Esophagus (tissue), 2 donors: Measurements from ENCODE around the gene GIPC3. TPM values are rescaled to one million over a fixed set of nuclear protein-coding genes. Genes with fewer than 3 reads are reported as not detected.

Experiments
- H3K27ac ChIP-seq, 2 donors: one replicate each; pipeline ENCODE4 v1.5.1; 2013; ENCODE audit warnings: low read depth in 2 of 2, mild to moderate bottlenecking in 2 of 2, inconsistent platforms in 1 of 2, low read length in 1 of 2, moderate library complexity in 1 of 2
- H3K27me3 ChIP-seq, 2 donors: one replicate each; pipeline ENCODE4 v1.6.1; 2013; ENCODE audit warnings: low read length in 2 of 2, control low read depth in 1 of 2, mild to moderate bottlenecking in 1 of 2; ENCODE audit not compliant: insufficient read depth in 2 of 2, control insufficient read depth in 1 of 2
- H3K36me3 ChIP-seq, 2 donors: one replicate each; pipeline ENCODE4 v1.6.1; 2013; ENCODE audit warnings: low read length in 1 of 2; ENCODE audit not compliant: control insufficient read depth in 2 of 2, insufficient read depth in 2 of 2
- H3K4me1 ChIP-seq, 2 donors: one replicate each; pipeline ENCODE4 v1.6.1; 2013; ENCODE audit warnings: low read length in 1 of 2; ENCODE audit not compliant: control insufficient read depth in 2 of 2, insufficient read depth in 2 of 2
- H3K4me3 ChIP-seq, 2 donors: one replicate each; pipeline ENCODE4 v1.5.1; 2013; ENCODE audit warnings: low read length in 2 of 2, mild to moderate bottlenecking in 2 of 2, low read depth in 1 of 2, moderate library complexity in 1 of 2
- H3K9me3 ChIP-seq, 2 donors: one replicate each; pipeline ENCODE4 v1.6.1; 2013; ENCODE audit warnings: mild to moderate bottlenecking in 2 of 2, low read depth in 1 of 2, low read length in 1 of 2, moderate library complexity in 1 of 2; ENCODE audit not compliant: control insufficient read depth in 2 of 2, insufficient read depth in 1 of 2
- WGBS, 2 donors: extraction: QIAGEN DNeasy Blood & Tissue Kit; methylation state at CpG; one replicate each; pipeline ENCODE4 v1.1.7; 2013; 5-methylcytosine and 5-hydroxymethylcytosine counted together
- polyA plus RNA-seq, 2 donors: library from polyadenylated mRNA; stranded (reverse); fragments of 200-250 nt; gene quantifications; one replicate each; pipeline ENCODE4 v1.2.3, GENCODE V29; 2013
- donor health status: healthy with polysubstance abuse.
- donor health status: Bipolar disorder and iron deficiency.

GIPC3 gene
- polyA plus RNA-seq, 2 donors, result 0.53 to 0.57 TPM

DNA sequence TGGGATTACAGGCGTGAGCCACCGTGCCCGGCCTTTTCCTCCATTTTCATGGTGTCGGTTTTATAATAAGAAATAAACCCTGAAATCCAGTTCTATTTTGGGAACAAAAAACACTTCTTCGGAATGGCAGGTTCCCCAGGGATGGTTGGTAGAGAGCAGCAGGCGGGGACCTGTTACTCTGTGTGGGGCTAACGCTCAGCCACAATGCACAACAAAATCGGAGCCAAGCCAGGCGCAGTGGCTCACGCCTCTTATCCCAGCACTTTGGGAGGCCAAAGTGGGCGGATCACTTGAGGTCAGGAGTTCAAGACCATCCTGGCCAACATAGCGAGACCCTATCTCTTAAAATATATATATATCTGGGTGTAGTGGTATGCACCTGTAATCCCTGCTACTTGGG lies 15.7 kb downstream of the GIPC3 start:
- 75 to 79% methylated on average over 12 of the region's 12 CpGs for WGBS, 2 donors
- Histone ChIP-seq H3K36me3 (no peaks in the 10 kb centered on the region), H3K4me1 (peaks cover 0 to 2% of the 10 kb centered on the region in 2 donors), H3K9me3 (no peaks in the 10 kb centered on the region), H3K4me3 (no peak overlapping the region), H3K27me3 (no peaks in the 10 kb centered on the region), H3K27ac (no peak overlapping the region)

DNA sequence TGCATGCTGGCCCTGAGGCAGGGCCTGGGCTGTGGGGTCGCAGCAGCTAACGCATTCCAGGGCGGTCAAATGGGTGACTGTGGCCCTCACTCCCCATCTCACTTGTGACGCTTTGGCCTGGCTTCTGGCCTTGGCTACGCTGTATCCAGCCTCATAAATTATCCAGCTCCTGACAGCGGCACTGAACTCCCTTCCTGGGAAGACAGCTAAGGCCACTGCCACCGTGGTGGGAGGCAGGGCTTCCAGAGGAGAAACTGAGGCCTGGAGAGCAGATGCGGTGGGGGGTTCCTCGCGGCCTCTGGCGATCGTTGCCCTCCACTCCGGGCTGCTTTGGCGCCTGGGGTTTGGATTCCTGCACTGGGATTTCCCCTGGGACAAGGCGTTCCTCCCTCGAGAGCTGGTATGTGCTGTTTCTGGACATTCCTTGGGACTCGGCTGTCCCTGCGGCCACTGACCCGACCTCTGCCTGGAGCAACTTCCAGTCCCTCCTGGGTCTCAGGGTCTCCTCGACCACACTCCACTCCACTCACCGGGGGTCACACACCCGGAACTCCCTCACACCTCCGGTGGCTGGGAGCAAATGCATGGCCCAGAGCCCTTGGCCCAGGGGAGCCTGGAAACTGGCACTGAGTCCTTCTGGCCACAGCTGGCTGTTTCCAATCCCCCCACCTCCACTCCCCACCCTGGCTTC lies 18.0 kb downstream of the GIPC3 start:
- Histone ChIP-seq H3K27ac (peak overlapping the region; percentile 25 to 35), H3K4me1 (peaks cover 5 to 6% of the 10 kb centered on the region in 2 donors), H3K4me3 (no peak overlapping the region), H3K36me3 (no peaks in the 10 kb centered on the region), H3K27me3 (no peaks in the 10 kb centered on the region), H3K9me3 (no peaks in the 10 kb centered on the region)
- 61% methylated on average over 23 of the region's 23 CpGs for WGBS, 2 donors

- 63 to 76% methylated on average over 24 to 27 of the region's 27 CpGs for WGBS, 2 donors
- no peaks in the 10 kb centered on the region for H3K9me3 ChIP-seq
- no peaks in the 10 kb centered on the region for H3K36me3 ChIP-seq
- no peaks in the 10 kb centered on the region for H3K27me3 ChIP-seq
- peaks cover 6 to 10% of the 10 kb centered on the region in 2 donors for H3K4me1 ChIP-seq
- H3K4me3 ChIP-seq, result no peak overlapping the region
- peak overlapping the region; percentile 21 to 27 for H3K27ac ChIP-seq
Measured at GRCh38 chr19:3604227-3604986, 19.1 kb downstream of the GIPC3 start.

DNA sequence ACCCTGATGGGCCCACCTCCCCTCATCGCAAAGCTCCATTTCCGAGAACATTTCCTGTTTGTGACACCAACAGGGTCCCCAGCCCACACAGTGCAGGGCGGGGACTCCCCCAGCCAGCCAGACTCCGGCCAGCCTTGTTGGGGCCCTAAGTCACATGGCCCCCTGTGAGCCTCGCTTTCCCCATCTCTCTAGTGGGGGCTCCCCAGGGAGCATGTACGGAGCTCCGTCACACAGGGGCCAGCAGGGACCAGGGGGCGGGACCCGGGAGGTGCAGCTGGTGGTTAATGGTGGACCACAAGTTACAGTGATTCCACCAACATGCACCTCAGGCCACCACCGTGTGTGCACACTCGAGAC lies 19.7 kb downstream of the GIPC3 start:
- Histone ChIP-seq H3K4me1 (peaks cover 6 to 10% of the 10 kb centered on the region in 2 donors), H3K27me3 (no peaks in the 10 kb centered on the region), H3K36me3 (no peaks in the 10 kb centered on the region), H3K9me3 (no peaks in the 10 kb centered on the region), H3K27ac (peak overlapping the region in 1 of 2 donors; percentile 21), H3K4me3 (no peak overlapping the region)
- WGBS, 2 donors, result 55 to 63% methylated on average over 11 of the region's 11 CpGs

- Histone ChIP-seq H3K27me3 (no peaks in the 10 kb centered on the region), H3K9me3 (no peaks in the 10 kb centered on the region), H3K4me1 (peaks cover 8 to 10% of the 10 kb centered on the region in 2 donors), H3K27ac (no peak overlapping the region), H3K36me3 (peaks cover 0 to 3% of the 10 kb centered on the region in 2 donors), H3K4me3 (no peak overlapping the region)
- WGBS, 2 donors, result 60 to 65% methylated on average over 3 of the region's 3 CpGs
Measured at GRCh38 chr19:3605361-3605760, 20.1 kb downstream of the GIPC3 start.

- WGBS, 2 donors, result 31 to 41% methylated on average over 5 of the region's 5 CpGs
Measured at GRCh38 chr19:3605770-3606169, 20.5 kb downstream of the GIPC3 start.

GRCh38 chr19:3606174-3606689 lies 21.0 kb downstream of the GIPC3 start:
- peak overlapping the region; percentile 57 to 68 for H3K27ac ChIP-seq
- peak overlapping the region; percentile 38 to 43 for H3K4me3 ChIP-seq
- peaks cover 0 to 7% of the 10 kb centered on the region in 2 donors for H3K36me3 ChIP-seq
- H3K9me3 ChIP-seq, result no peaks in the 10 kb centered on the region
- no peaks in the 10 kb centered on the region for H3K27me3 ChIP-seq
- WGBS, 2 donors, result 3 to 7% methylated on average over 35 of the region's 35 CpGs
- peaks cover 8 to 10% of the 10 kb centered on the region in 2 donors for H3K4me1 ChIP-seq

More at GRCh38 chr19:3605770-3606169, 20.5 kb downstream of the GIPC3 start:
- Histone ChIP-seq H3K4me3 (peak overlapping the region in 1 of 2 donors; percentile 38), H3K36me3 (peaks cover 0 to 3% of the 10 kb centered on the region in 2 donors), H3K27ac (no peak overlapping the region), H3K9me3 (no peaks in the 10 kb centered on the region), H3K4me1 (peaks cover 8 to 10% of the 10 kb centered on the region in 2 donors), H3K27me3 (no peaks in the 10 kb centered on the region)

DNA sequence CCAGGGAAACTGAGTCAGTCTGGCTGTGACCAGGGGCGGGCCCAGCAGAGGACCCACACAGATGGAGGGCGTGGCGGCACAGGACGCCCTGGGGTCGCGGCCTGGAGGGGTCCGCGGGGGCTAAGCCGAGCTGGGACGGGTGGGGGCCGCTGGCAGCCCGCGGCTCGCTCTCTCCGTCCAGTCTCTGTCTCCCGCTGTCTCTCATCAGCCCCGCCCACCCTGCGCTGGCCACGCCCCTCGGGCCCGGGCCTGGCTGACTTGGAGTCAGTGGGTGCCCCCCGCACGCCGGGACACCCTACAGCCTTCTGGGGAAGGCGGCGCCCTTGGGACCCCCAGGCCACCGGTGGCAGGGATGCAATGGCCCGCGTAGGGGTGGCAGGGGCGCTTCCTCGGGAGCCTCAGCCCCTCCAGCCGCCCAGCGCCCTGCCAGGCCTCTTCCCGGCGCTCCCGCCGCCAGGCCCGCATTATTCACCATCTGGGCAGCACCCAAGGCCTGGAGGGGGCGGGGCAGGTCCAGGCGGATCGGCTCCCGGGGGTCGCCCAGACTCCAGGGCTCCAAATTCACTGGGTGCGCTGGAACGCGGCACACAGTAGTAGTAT lies 21.5 kb downstream of the GIPC3 start, which contains the start of gene TBXA2R:
TBXA2R (minus strand) TSS at position 186 of the 600 bp plus-strand sequence. CDS start 6,241 bp downstream, outside the sequence.
- WGBS, 2 donors, result 4% methylated on average over 46 of the region's 46 CpGs
- H3K4me1 ChIP-seq, result peaks cover 8 to 10% of the 10 kb centered on the region in 2 donors
- no peaks in the 10 kb centered on the region for H3K27me3 ChIP-seq
- H3K36me3 ChIP-seq, result peaks cover 0 to 12% of the 10 kb centered on the region in 2 donors
- H3K9me3 ChIP-seq, result no peaks in the 10 kb centered on the region
- H3K4me3 ChIP-seq, result peak within 1 kb of the TSS; percentile 38 to 43
- H3K27ac ChIP-seq, result peak within 1 kb of the TSS; percentile 57 to 68

GRCh38 chr19:3607303-3608078 lies 22.2 kb downstream of the GIPC3 start:
- WGBS, 2 donors, result 24 to 33% methylated on average over 22 of the region's 22 CpGs
- H3K4me1 ChIP-seq, result peaks cover 8 to 10% of the 10 kb centered on the region in 2 donors
- peaks cover 0 to 20% of the 10 kb centered on the region in 2 donors for H3K36me3 ChIP-seq
- H3K27me3 ChIP-seq, result no peaks in the 10 kb centered on the region
- H3K4me3 ChIP-seq, result peak overlapping the region in 1 of 2 donors; percentile 38
- no peaks in the 10 kb centered on the region for H3K9me3 ChIP-seq
- peak overlapping the region; percentile 53 to 57 for H3K27ac ChIP-seq
